WERI-Rb-1 (cell line): ENCODE data around the gene LARGE1.

ENCODE experiments used
- DNase-seq: peaks from one replicate; pipeline ENCODE4 v3.0.0-alpha.2; 2020
- H3K27ac ChIP-seq: fragments of 250-450 bp; sonication (Bioruptor Pico); 2 replicates; pipeline ENCODE4 v1.5.1; 2020; ENCODE audit warnings: mild to moderate bottlenecking, moderate library complexity
- H3K27me3 ChIP-seq: fragments of 250-450 bp; sonication (Bioruptor Pico); 2 replicates; pipeline ENCODE4 v1.5.1; 2021; ENCODE audit warnings: mild to moderate bottlenecking, low read depth, moderate library complexity; ENCODE audit not compliant: insufficient read depth, severe bottlenecking
- H3K36me3 ChIP-seq: fragments of 250-450 bp; sonication (Bioruptor Pico); 2 replicates; pipeline ENCODE4 v1.5.1; 2020; ENCODE audit warnings: mild to moderate bottlenecking, moderate library complexity
- H3K4me3 ChIP-seq: 2 replicates; pipeline ENCODE4 v1.5.1; 2011; ENCODE audit warnings: low read depth, mild to moderate bottlenecking, control low read depth, low read length
- H3K9me3 ChIP-seq: fragments of 250-450 bp; sonication (Bioruptor Pico); 2 replicates; pipeline ENCODE4 v1.5.1; 2021; ENCODE audit warnings: mild to moderate bottlenecking, moderate library complexity; ENCODE audit not compliant: severe bottlenecking
- TF ChIP-seq, protein P1 (sequence below): IDR thresholded peaks from 2 replicates; pipeline ENCODE4 v1.5.1; 2011; ENCODE audit warnings: low read depth, mild to moderate bottlenecking, control low read depth, inconsistent platforms, low read length

LARGE1 gene

GRCh38 chr22:33539902-33540751, 380.1 kb downstream of the LARGE1 start:
- TF ChIP-seq, protein P1, sequence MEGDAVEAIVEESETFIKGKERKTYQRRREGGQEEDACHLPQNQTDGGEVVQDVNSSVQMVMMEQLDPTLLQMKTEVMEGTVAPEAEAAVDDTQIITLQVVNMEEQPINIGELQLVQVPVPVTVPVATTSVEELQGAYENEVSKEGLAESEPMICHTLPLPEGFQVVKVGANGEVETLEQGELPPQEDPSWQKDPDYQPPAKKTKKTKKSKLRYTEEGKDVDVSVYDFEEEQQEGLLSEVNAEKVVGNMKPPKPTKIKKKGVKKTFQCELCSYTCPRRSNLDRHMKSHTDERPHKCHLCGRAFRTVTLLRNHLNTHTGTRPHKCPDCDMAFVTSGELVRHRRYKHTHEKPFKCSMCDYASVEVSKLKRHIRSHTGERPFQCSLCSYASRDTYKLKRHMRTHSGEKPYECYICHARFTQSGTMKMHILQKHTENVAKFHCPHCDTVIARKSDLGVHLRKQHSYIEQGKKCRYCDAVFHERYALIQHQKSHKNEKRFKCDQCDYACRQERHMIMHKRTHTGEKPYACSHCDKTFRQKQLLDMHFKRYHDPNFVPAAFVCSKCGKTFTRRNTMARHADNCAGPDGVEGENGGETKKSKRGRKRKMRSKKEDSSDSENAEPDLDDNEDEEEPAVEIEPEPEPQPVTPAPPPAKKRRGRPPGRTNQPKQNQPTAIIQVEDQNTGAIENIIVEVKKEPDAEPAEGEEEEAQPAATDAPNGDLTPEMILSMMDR, result no peak
- DNase-seq, result no peak
- H3K4me3 ChIP-seq, result no peak overlapping the region
- H3K9me3 ChIP-seq, result no peaks in the 10 kb centered on the region
- no peaks in the 10 kb centered on the region for H3K36me3 ChIP-seq
- H3K27ac ChIP-seq, result no peak overlapping the region
- no peaks in the 10 kb centered on the region for H3K27me3 ChIP-seq

GRCh38 chr22:33539202-33539901, 380.9 kb downstream of the LARGE1 start:
- no peak overlapping the region for H3K4me3 ChIP-seq
- H3K27ac ChIP-seq, result no peak overlapping the region

DNA sequence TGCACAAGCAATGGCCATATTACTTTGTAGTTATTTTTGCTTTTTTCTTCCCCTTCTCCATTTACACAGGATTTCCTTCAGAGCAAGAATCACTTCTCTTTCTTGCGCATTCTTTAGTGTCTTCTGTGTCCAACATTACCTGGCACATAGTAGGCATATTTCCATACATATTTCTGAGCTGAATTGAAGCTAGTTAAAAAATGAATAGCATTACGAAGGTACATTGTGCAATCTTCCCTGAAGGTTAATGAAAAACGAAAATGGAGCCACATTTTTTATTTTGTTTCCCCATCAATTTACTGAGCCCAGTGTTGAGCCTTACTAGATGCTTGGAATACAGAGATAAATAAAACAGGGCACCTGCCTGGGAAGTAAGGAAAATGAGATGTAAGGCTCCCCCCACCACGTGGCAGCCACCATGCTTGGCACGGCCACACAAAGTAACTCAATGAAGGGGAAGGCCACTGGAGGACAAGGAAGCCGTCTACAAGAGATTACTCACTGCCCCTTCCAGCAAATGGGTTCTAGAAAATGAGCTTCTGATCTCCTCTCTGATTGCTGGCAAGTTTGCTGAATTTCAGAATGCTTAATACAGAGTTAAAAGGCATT, 381.9 kb downstream of the LARGE1 start:
- no peak overlapping the region for H3K27ac ChIP-seq
- TF ChIP-seq, protein P1, result no peak

More at GRCh38 chr22:33539202-33539901, 380.9 kb downstream of the LARGE1 start:
- TF ChIP-seq, protein P1, result no peak
- no peaks in the 10 kb centered on the region for H3K36me3 ChIP-seq
- no peaks in the 10 kb centered on the region for H3K9me3 ChIP-seq
- no peak for DNase-seq
- H3K27me3 ChIP-seq, result no peaks in the 10 kb centered on the region

GRCh38 chr22:33537059-33537458, 383.2 kb downstream of the LARGE1 start:
- Histone ChIP-seq H3K36me3 (no peaks in the 10 kb centered on the region), H3K27me3 (no peaks in the 10 kb centered on the region), H3K9me3 (no peaks in the 10 kb centered on the region), H3K27ac (no peak overlapping the region), H3K4me3 (no peak overlapping the region)
- TF ChIP-seq, protein P1, result no peak
- no peak for DNase-seq

More for the DNA sequence above, 381.9 kb downstream of the LARGE1 start:
- DNase-seq, result no peak
- H3K4me3 ChIP-seq, result no peak overlapping the region
- no peaks in the 10 kb centered on the region for H3K27me3 ChIP-seq
- no peaks in the 10 kb centered on the region for H3K36me3 ChIP-seq
- no peaks in the 10 kb centered on the region for H3K9me3 ChIP-seq

DNA sequence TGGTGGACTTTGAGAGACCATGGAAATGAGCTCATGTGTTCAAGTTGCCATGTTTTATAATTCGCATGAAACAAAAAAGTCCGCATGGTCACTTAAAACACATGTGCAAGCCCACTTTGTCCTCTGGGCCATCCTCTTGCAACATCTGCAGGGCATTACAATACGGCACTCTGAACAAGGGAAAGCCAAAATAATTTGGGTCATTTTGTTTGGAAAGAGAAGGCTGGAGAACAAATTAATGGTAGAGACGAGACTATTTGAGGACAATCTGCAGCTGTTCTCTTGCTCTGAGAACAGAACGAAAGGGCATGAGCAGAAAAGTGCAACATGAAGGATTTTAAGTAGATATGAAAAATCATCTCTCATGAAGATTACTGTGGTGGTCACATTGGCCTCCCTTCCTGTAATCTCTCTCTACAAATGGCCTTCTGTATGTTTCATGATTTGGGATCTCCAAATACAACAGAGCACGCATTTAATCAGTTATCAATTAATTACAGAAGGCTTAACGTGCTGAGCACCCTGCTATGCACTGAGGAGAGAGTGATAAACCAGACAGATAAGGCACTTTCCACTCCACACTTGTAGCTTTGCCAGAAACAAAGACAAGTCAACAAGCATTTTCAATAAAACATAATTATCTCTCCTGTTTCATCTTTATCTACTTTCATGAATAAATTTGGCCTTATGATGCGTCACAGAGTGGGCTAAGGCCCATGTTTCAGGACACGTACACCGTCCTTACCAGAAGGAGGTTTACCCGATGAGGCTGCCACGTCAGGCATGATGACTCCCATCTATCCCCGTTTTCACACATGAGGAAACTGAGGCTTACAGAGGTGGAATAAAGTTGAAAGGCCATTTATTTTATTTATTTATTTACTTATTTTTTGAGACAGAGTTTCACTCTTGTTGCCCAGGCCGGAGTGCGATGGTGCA, 384.1 kb downstream of the LARGE1 start:
- DNase-seq, result no peak
- H3K4me3 ChIP-seq, result no peak overlapping the region
- TF ChIP-seq, protein P1, result no peak

More for the DNA sequence above, 384.1 kb downstream of the LARGE1 start:
- Histone ChIP-seq H3K9me3 (no peaks in the 10 kb centered on the region), H3K36me3 (no peaks in the 10 kb centered on the region), H3K27ac (no peak overlapping the region), H3K27me3 (no peaks in the 10 kb centered on the region)
